Measurements from ENCODE around the gene DDI2. TPM values are rescaled to one million over a fixed set of nuclear protein-coding genes. Genes with fewer than 3 reads are reported as not detected.

DDI2 gene
- total and polyA plus RNA-seq, 4 experiments from 2014 or later, result 1.0 to 47.6 (median 25.7) TPM

Other genes starting within 250 kb of the DDI2 start
- 10 to 100 TPM; 46.4 to 50.3 TPM for gene EFHD2, start 207.6 kb upstream of the DDI2 start, total RNA-seq
- gene EFHD2, start 207.6 kb upstream of the DDI2 start, polyA plus RNA-seq, result 10 to 100 TPM; 58.4 to 66.7 TPM
- gene CTRC, start 179.0 kb upstream of the DDI2 start, total RNA-seq, result under 1 TPM in 1 of 2 experiments, not detected in 1; 0.17 TPM
- gene CTRC, start 179.0 kb upstream of the DDI2 start, polyA plus RNA-seq, result not detected
- not detected for gene CELA2A, start 160.7 kb upstream of the DDI2 start, total RNA-seq
- gene CELA2A, start 160.7 kb upstream of the DDI2 start, polyA plus RNA-seq, result not detected
- gene CELA2B, start 141.4 kb upstream of the DDI2 start, total RNA-seq, result not detected
- gene CELA2B, start 141.4 kb upstream of the DDI2 start, polyA plus RNA-seq, result not detected
- 10 to 100 TPM; 11.3 to 11.7 TPM for gene CASP9, start 93.2 kb upstream of the DDI2 start, total RNA-seq
- 1 to 10 TPM; 8.3 to 8.6 TPM for gene CASP9, start 93.2 kb upstream of the DDI2 start, polyA plus RNA-seq
- 10 to 100 TPM; 29.6 to 31.0 TPM for gene DNAJC16, start 90.6 kb upstream of the DDI2 start, total RNA-seq
- 1 to 10 TPM; 5.1 to 8.2 TPM for gene DNAJC16, start 90.6 kb upstream of the DDI2 start, polyA plus RNA-seq
- gene AGMAT, start 32.4 kb upstream of the DDI2 start, total RNA-seq, result 1 to 10 TPM; 3.3 to 3.6 TPM
- 1 to 10 TPM; 6.1 to 7.1 TPM for gene AGMAT, start 32.4 kb upstream of the DDI2 start, polyA plus RNA-seq
- 10 to 100 TPM; 53.1 to 59.8 TPM for gene PLEKHM2, start 66.9 kb downstream of the DDI2 start, total RNA-seq
- gene PLEKHM2, start 66.9 kb downstream of the DDI2 start, polyA plus RNA-seq, result 1 to 10 TPM; 2.0 to 8.8 TPM
- gene SLC25A34, start 118.8 kb downstream of the DDI2 start, total RNA-seq, result 1 to 10 TPM; 2.2 to 4.2 TPM
- under 1 TPM in 1 of 2 donors, not detected in 1; 0.08 TPM for gene SLC25A34, start 118.8 kb downstream of the DDI2 start, polyA plus RNA-seq
- not detected for gene TMEM82, start 125.0 kb downstream of the DDI2 start, total RNA-seq
- not detected for gene TMEM82, start 125.0 kb downstream of the DDI2 start, polyA plus RNA-seq
- not detected for gene FBLIM1, start 141.3 kb downstream of the DDI2 start, total RNA-seq
- not detected for gene FBLIM1, start 141.3 kb downstream of the DDI2 start, polyA plus RNA-seq
- 1 to 10 TPM; 1.2 to 1.7 TPM for gene UQCRHL, start 190.2 kb downstream of the DDI2 start, total RNA-seq
- gene UQCRHL, start 190.2 kb downstream of the DDI2 start, polyA plus RNA-seq, result 1 to 10 TPM in 1 of 2 donors, under 1 TPM in 1; 0.26 to 1.1 TPM
- gene SPEN, start 230.2 kb downstream of the DDI2 start, total RNA-seq, result 10 to 100 TPM; 80.8 to 87.8 TPM
- 10 to 100 TPM in 1 of 2 donors, 1 to 10 TPM in 1; 2.4 to 44.0 TPM for gene SPEN, start 230.2 kb downstream of the DDI2 start, polyA plus RNA-seq

All from CD4-positive, alpha-beta memory T cell (primary cell).